Measurements from ENCODE around the gene IGFL3. TPM values are rescaled to one million over a fixed set of nuclear protein-coding genes. Genes with fewer than 3 reads are reported as not detected.

Gene IGFL3
- total and polyA plus RNA-seq, 2 of the 13 experiments (the other 11 are each of a cell fraction or from before 2014, with no cell fraction given) = not detected

GRCh38 chr19:46125447-46125846, 959 bp upstream of the IGFL3 start:
- H3K4me2 ChIP-seq (ENCODE audit: low read depth, low read length) = no peak overlapping the region
- H3K79me2 ChIP-seq (ENCODE audit: insufficient read depth, low read length) = no peaks in the 10 kb centered on the region
- no TSS peak for BruUV-seq (replicated peaks)
- no peak overlapping the region for H2AFZ ChIP-seq (ENCODE audit: low read length)
- H4K20me1 ChIP-seq (ENCODE audit: insufficient read depth, low read length) = no peaks in the 10 kb centered on the region
- DNase-seq (ENCODE audit: low spot score) (no peak), ATAC-seq (no peak), FAIRE-seq (no peak)
- CTCF ChIA-PET (ENCODE audit: low intra/inter-chr PET ratio, low total read pairs) = no interaction called here
- intact Hi-C loops (cut with micrococcal nuclease; ENCODE audit: unreplicated experiment) (no loop called here), in situ Hi-C loops (cut with HindIII; ENCODE audit: extremely low pct_ligation_motif_present, low pct_unique_long_range_greater_than_20kb) (no loop called here)
- H3K27me3 ChIP-seq (ENCODE audit: control insufficient read depth in 1 of 2, insufficient read depth in 2 of 2, low read length in 2 of 2) = peaks cover 0 to 11% of the 10 kb centered on the region in 2 experiments; a peak in 2 of 5 replicates
- 24% methylated on average over 4 of the region's 4 CpGs for WGBS (ENCODE audit: low lambda C conversion rate)
- no peak overlapping the region for H3K4me3 ChIP-seq (replicated peaks in 1 of 3; ENCODE audit: insufficient read depth in 1 of 3, low read depth in 2 of 3, low read length in 3 of 3)
- H3K27ac ChIP-seq (ENCODE audit: extremely low read length, insufficient read depth, low read length) = no peak overlapping the region
- H3K4me1 ChIP-seq (ENCODE audit: insufficient read depth, low read length) = no peaks in the 10 kb centered on the region
- TF ChIP-seq ZNF337 (CRISPR knock-in tag; IDR thresholded peaks at IDR 0.05; ENCODE audit: borderline replicate concordance, low read depth) = no peak
- TF ChIP-seq KDM5B (CRISPR knock-in tag; IDR thresholded peaks at IDR 0.05; ENCODE audit: borderline replicate concordance) = no peak
- no peak for TF ChIP-seq ZBTB10 (CRISPR knock-in tag; IDR thresholded peaks at IDR 0.05; ENCODE audit: borderline replicate concordance)
- TF ChIP-seq ZNF614 (CRISPR knock-in tag; IDR thresholded peaks at IDR 0.05; ENCODE audit: borderline replicate concordance) = no peak
- TF ChIP-seq THRA (CRISPR knock-in tag; IDR thresholded peaks at IDR 0.05; ENCODE audit: borderline replicate concordance) = no peak
- TF ChIP-seq ZNF10 (CRISPR knock-in tag; IDR thresholded peaks at IDR 0.05; ENCODE audit: borderline replicate concordance, low read depth) = no peak
- TF ChIP-seq ZKSCAN1 (IDR thresholded peaks at IDR 0.05; ENCODE audit: low read length) = no peak
- no peak for TF ChIP-seq GABPB1 (CRISPR knock-in tag; IDR thresholded peaks at IDR 0.05)
- no peak for TF ChIP-seq ZNF749 (CRISPR knock-in tag; IDR thresholded peaks at IDR 0.05; ENCODE audit: borderline replicate concordance)
- TF ChIP-seq AFF4 (CRISPR knock-in tag; IDR thresholded peaks at IDR 0.05) = no peak
- no peak for TF ChIP-seq MAF1 (CRISPR knock-in tag; IDR thresholded peaks at IDR 0.05; ENCODE audit: borderline replicate concordance)
- POLR2A ChIA-PET = no interaction called here
- H3K9me3 ChIP-seq (ENCODE audit: low read length) = no peaks in the 10 kb centered on the region
- H3K36me3 ChIP-seq (replicated peaks in 1 of 2; ENCODE audit: control insufficient read depth in 1 of 2, insufficient read depth in 2 of 2, low read length in 2 of 2) = no peaks in the 10 kb centered on the region
- no peak overlapping the region for H3K9ac ChIP-seq (ENCODE audit: insufficient read depth, low read depth, low read length)

All from HepG2 (cell line).